B cell (primary cell): ENCODE data around the gene RNU11.
"Not testable (repeated sequence)": the region's sequence is repeated elsewhere in the genome, so short reads cannot be mapped to it uniquely, and the experiment has no call there.

ENCODE experiments used
- CTCF ChIP-seq: fragments of 200-600 bp; IDR thresholded peaks from one replicate; pipeline ENCODE4 v1.8.0; 2022; ENCODE audit warnings: antibody characterized with exemption, mild to moderate bottlenecking
- EZH2 ChIP-seq: IDR thresholded peaks from 2 replicates; pipeline ENCODE4 v1.6.1; 2012; ENCODE audit warnings: borderline replicate concordance, low read depth, mild to moderate bottlenecking, moderate library complexity, low read length; ENCODE audit not compliant: insufficient read depth, poor library complexity, severe bottlenecking

- not testable (repeated sequence) for TF ChIP-seq CTCF, EZH2
Observed at GRCh38 chr1:28645406-28645805, 3.0 kb upstream of the RNU11 start.
